Measurements from ENCODE around the gene ZNF211. TPM values are rescaled to one million over a fixed set of nuclear protein-coding genes. Genes with fewer than 3 reads are reported as not detected.
A peak's percentile ranks its signal among the peaks of the same experiment; 100 is the strongest.

The ZNF211 gene
- total and polyA plus RNA-seq, 9 of the 15 experiments (the other 6 are each of a cell fraction or from before 2014, with no cell fraction given): 1.3 to 11.6 (median 4.5) TPM

- TF ChIP-seq ARID3A (IDR thresholded peaks at IDR 0.05; ENCODE audit: borderline replicate concordance, low read depth, low read length) (no peak), ZNF778 (CRISPR knock-in tag; IDR thresholded peaks at IDR 0.05) (no peak), SIN3B (IDR thresholded peaks at IDR 0.05; ENCODE audit: low read depth) (0 out of 2 replicates have a peak, but pooled peaks have one; percentile 36), FOSL1 (tag; conservative IDR thresholded peaks at IDR 0.05) (no peak), ZNF121 (CRISPR knock-in tag; conservative IDR thresholded peaks at IDR 0.05) (no peak), HES1 (IDR thresholded peaks at IDR 0.05; ENCODE audit: low read depth) (no peak), NR3C1 (CRISPR knock-in tag; IDR thresholded peaks at IDR 0.05) (peak; percentile 24; the same call in 1 of the 2 replicates), RBBP5 (IDR thresholded peaks at IDR 0.05; ENCODE audit: borderline replicate concordance, insufficient read depth, low read length, poor library complexity, severe bottlenecking) (peak; percentile 66), ZNF707 (CRISPR knock-in tag; conservative IDR thresholded peaks at IDR 0.05) (no peak), ZC3H11A (IDR thresholded peaks at IDR 0.05; ENCODE audit: low read depth, low read length) (no peak), TGIF2 (CRISPR knock-in tag; IDR thresholded peaks at IDR 0.05) (peak; percentile 79; the same call in 1 of the 2 replicates), SRSF7 (optimal IDR thresholded peaks at IDR 0.05; ENCODE audit: low read depth, low read length) (no peak), ZBTB7A (IDR thresholded peaks at IDR 0.05; ENCODE audit: borderline replicate concordance, control insufficient read depth, low read depth, low read length) (peak; percentile 64; the same call in 1 of the 2 replicates), CREBBP (IDR thresholded peaks at IDR 0.05; ENCODE audit: low read depth, low read length) (no peak), NR2C2 (CRISPR knock-in tag; IDR thresholded peaks at IDR 0.05) (no peak), NR2C2 (tag; IDR thresholded peaks at IDR 0.05) (peak; percentile 61; the same call in 1 of the 2 replicates), ETV1 (tag; conservative IDR thresholded peaks at IDR 0.05; ENCODE audit: low read depth) (no peak), ZNF175 (CRISPR knock-in tag; IDR thresholded peaks at IDR 0.05; ENCODE audit: low read depth) (no peak)
- TF ChIP-seq, protein P1, sequence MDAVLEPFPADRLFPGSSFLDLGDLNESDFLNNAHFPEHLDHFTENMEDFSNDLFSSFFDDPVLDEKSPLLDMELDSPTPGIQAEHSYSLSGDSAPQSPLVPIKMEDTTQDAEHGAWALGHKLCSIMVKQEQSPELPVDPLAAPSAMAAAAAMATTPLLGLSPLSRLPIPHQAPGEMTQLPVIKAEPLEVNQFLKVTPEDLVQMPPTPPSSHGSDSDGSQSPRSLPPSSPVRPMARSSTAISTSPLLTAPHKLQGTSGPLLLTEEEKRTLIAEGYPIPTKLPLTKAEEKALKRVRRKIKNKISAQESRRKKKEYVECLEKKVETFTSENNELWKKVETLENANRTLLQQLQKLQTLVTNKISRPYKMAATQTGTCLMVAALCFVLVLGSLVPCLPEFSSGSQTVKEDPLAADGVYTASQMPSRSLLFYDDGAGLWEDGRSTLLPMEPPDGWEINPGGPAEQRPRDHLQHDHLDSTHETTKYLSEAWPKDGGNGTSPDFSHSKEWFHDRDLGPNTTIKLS (IDR thresholded peaks at IDR 0.05; ENCODE audit: borderline replicate concordance, low read depth): peak; percentile 47; the same call in 1 of the 2 replicates
- TF ChIP-seq, protein P2, sequence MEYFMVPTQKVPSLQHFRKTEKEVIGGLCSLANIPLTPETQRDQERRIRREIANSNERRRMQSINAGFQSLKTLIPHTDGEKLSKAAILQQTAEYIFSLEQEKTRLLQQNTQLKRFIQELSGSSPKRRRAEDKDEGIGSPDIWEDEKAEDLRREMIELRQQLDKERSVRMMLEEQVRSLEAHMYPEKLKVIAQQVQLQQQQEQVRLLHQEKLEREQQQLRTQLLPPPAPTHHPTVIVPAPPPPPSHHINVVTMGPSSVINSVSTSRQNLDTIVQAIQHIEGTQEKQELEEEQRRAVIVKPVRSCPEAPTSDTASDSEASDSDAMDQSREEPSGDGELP (CRISPR knock-in tag; IDR thresholded peaks at IDR 0.05; ENCODE audit: borderline replicate concordance): peak; percentile 51; the same call in 1 of the 2 replicates
- TF ChIP-seq, protein P3, sequence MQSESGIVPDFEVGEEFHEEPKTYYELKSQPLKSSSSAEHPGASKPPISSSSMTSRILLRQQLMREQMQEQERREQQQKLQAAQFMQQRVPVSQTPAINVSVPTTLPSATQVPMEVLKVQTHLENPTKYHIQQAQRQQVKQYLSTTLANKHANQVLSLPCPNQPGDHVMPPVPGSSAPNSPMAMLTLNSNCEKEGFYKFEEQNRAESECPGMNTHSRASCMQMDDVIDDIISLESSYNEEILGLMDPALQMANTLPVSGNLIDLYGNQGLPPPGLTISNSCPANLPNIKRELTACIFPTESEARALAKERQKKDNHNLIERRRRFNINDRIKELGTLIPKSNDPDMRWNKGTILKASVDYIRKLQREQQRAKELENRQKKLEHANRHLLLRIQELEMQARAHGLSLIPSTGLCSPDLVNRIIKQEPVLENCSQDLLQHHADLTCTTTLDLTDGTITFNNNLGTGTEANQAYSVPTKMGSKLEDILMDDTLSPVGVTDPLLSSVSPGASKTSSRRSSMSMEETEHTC (IDR thresholded peaks at IDR 0.05): no peak
Measured at GRCh38 chr19:57613941-57614743, 18.8 kb upstream of the ZNF211 start, which contains the start of gene ZNF134 (continued).

Measured in K562 (cell line).